HL-60/S4 treated with retinoic acid at 250 ng/mL for 4 days and 3 days (cell line): ENCODE data around the gene PAQR7.

ENCODE experiments used
- in situ Hi-C: fragments of 300-500 bp; cut with MboI; formaldehyde crosslinking; loops from 2 replicates; pipeline ENCODE4 v1.7.0; 2022; ENCODE audit warnings: low sequenced_read_pairs

Gene PAQR7

GRCh38 chr1:25820247-25821111 is 55.0 kb downstream of the PAQR7 start:
- in situ Hi-C loops, result no loop called here

- in situ Hi-C loops, result no loop called here
These were observed 55.8 kb downstream of the PAQR7 start, which contains the start of gene MTFR1L for GRCh38 chr1:25819491-25820246. Gene MTFR1L (plus strand): TSS chr1:25819954. CDS start chr1:25823105, 3,151 bp downstream.

- in situ Hi-C loops, result no loop called here
These were observed 56.9 kb downstream of the PAQR7 start for GRCh38 chr1:25818569-25818968.

GRCh38 chr1:25817840-25818501 is 57.5 kb downstream of the PAQR7 start:
- in situ Hi-C loops, result no loop called here

GRCh38 chr1:25816112-25816718 is 59.3 kb downstream of the PAQR7 start:
- in situ Hi-C loops, result no loop called here

GRCh38 chr1:25815208-25816111 is 60.0 kb downstream of the PAQR7 start:
- in situ Hi-C loops, result no loop called here

GRCh38 chr1:25814549-25815087 is 60.9 kb downstream of the PAQR7 start:
- in situ Hi-C loops, result no loop called here

GRCh38 chr1:25813734-25814471 is 61.6 kb downstream of the PAQR7 start:
- in situ Hi-C loops, result no loop called here

GRCh38 chr1:25813071-25813733 is 62.3 kb downstream of the PAQR7 start:
- in situ Hi-C loops, result no loop called here
